PFSK-1 (cell line): ENCODE results near the gene YPEL1.

Experiments
- FOXP2 ChIP-seq: optimal IDR thresholded peaks from 2 replicates; pipeline ENCODE3; 2011; ENCODE audit warnings: borderline replicate concordance, control low read depth, inconsistent platforms; ENCODE audit not compliant: insufficient read depth; ENCODE audit errors: extremely low read length, extremely low read depth
- POLR2AphosphoS5 ChIP-seq: IDR thresholded peaks from 2 replicates; pipeline ENCODE4 v1.6.1; 2012; ENCODE audit warnings: low read depth, mild to moderate bottlenecking, control low read depth, low read length, moderate library complexity
- REST ChIP-seq, 2 experiments: IDR thresholded peaks; 2 replicates each; pipeline versions ENCODE4 v1.6.1 to v1.8.0; 2011 to 2012; ENCODE audit warnings: low read depth in 2 of 2, low read length in 2 of 2, control low read depth in 1 of 2, inconsistent platforms in 1 of 2, mild to moderate bottlenecking in 1 of 2, moderate library complexity in 1 of 2; ENCODE audit not compliant: insufficient read depth in 1 of 2
- SIN3A ChIP-seq: IDR thresholded peaks from 2 replicates; pipeline ENCODE4 v1.6.1; 2012; ENCODE audit warnings: mild to moderate bottlenecking, low read length, moderate library complexity, borderline replicate concordance; ENCODE audit not compliant: insufficient read depth
- TAF1 ChIP-seq: IDR thresholded peaks from 2 replicates; pipeline ENCODE4 v1.6.1; 2012; ENCODE audit warnings: low read length, control low read depth, borderline replicate concordance; ENCODE audit not compliant: insufficient read depth

YPEL1 gene

GRCh38 chr22:21730535-21731308 is 4.9 kb downstream of the YPEL1 start:
- TF ChIP-seq SIN3A (no peak), REST (IDR thresholded peaks at IDR 0.05; ENCODE audit: insufficient read depth in 1 of 2, low read depth in 2 of 2, low read length in 2 of 2) (no peak), FOXP2 (no peak), POLR2AphosphoS5 (no peak), TAF1 (no peak)

GRCh38 chr22:21728270-21728669 is 7.3 kb downstream of the YPEL1 start:
- no peak for TF ChIP-seq TAF1
- TF ChIP-seq FOXP2, result no peak
- no peak for TF ChIP-seq SIN3A
- TF ChIP-seq REST (IDR thresholded peaks at IDR 0.05; ENCODE audit: insufficient read depth in 1 of 2, low read depth in 2 of 2, low read length in 2 of 2), result no peak
- no peak for TF ChIP-seq POLR2AphosphoS5

GRCh38 chr22:21727768-21728167 is 7.8 kb downstream of the YPEL1 start:
- TF ChIP-seq SIN3A, result no peak
- no peak for TF ChIP-seq FOXP2
- no peak for TF ChIP-seq POLR2AphosphoS5
- no peak for TF ChIP-seq REST (IDR thresholded peaks at IDR 0.05; ENCODE audit: insufficient read depth in 1 of 2, low read depth in 2 of 2, low read length in 2 of 2)
- TF ChIP-seq TAF1, result no peak

GRCh38 chr22:21727159-21727558 is 8.4 kb downstream of the YPEL1 start:
- TF ChIP-seq POLR2AphosphoS5 (no peak), SIN3A (no peak)

- TF ChIP-seq FOXP2 (no peak), POLR2AphosphoS5 (no peak), TAF1 (no peak), SIN3A (no peak), REST (IDR thresholded peaks at IDR 0.05; ENCODE audit: insufficient read depth in 1 of 2, low read depth in 2 of 2, low read length in 2 of 2) (no peak)
Observed at GRCh38 chr22:21726650-21727049, 8.9 kb downstream of the YPEL1 start.
